Caco-2 (cell line): ENCODE measurements around the gene AGXT2. TPM values are rescaled to one million over a fixed set of nuclear protein-coding genes. Genes with fewer than 3 reads are reported as not detected.

Experiments used
- BruUV-seq: library from RNA; stranded (reverse); fragments of 400-500 nt; replicated peaks from 2 replicates; lab custom pipeline; 2021; lab: Mats Ljungman, UMichigan
- CTCF ChIA-PET: fragments of 300-600 bp; sonication (Branson Sonifier 250); formaldehyde crosslinking; loops from one replicate; lab custom pipeline; 2022; ENCODE audit warnings: antibody characterized with exemption; lab: Charles Lee
- POLR2A ChIA-PET: fragments of 300-600 bp; sonication (Branson Sonifier 250); formaldehyde crosslinking; loops from one replicate; lab custom pipeline; 2022; ENCODE audit warnings: antibody characterized with exemption; lab: Charles Lee
- DNase-seq, 2 experiments: peaks; one replicate each; pipeline versions ENCODE4 v3.0.0 to v3.0.0-alpha.2; 2020 to 2022
- H3K27me3 ChIP-seq: replicated peaks from 2 replicates; pipeline ENCODE4 v1.6.0; 2011; ENCODE audit warnings: low read length; ENCODE audit not compliant: control insufficient read depth, insufficient read depth
- H3K36me3 ChIP-seq: 2 replicates; pipeline ENCODE4 v1.5.1; 2011; ENCODE audit warnings: low read length; ENCODE audit not compliant: control insufficient read depth, insufficient read depth
- H3K4me1 ChIP-seq: fragments of 250-450 bp; sonication (Bioruptor Pico); 2 replicates; pipeline ENCODE4 v1.5.1; 2020; ENCODE audit warnings: mild to moderate bottlenecking
- H3K4me3 ChIP-seq: 2 replicates; pipeline ENCODE4 v1.5.1; 2011; ENCODE audit warnings: low read depth, mild to moderate bottlenecking, control low read depth, low read length
- H3K9me3 ChIP-seq: fragments of 250-450 bp; sonication (Bioruptor Pico); 2 replicates; pipeline ENCODE4 v1.5.1; 2020; ENCODE audit warnings: mild to moderate bottlenecking, moderate library complexity
- H3K27ac Mint-ChIP-seq: one replicate; pipeline ENCODE4 v1.8.0; 2022; ENCODE audit warnings: mixed read lengths; ENCODE audit not compliant: unreplicated experiment
- H3K27me3 Mint-ChIP-seq: one replicate; pipeline ENCODE4 v1.8.0; 2022; ENCODE audit warnings: mixed read lengths; ENCODE audit not compliant: insufficient read depth, unreplicated experiment
- H3K36me3 Mint-ChIP-seq: one replicate; pipeline ENCODE4 v1.8.0; 2022; ENCODE audit warnings: mild to moderate bottlenecking, mixed read lengths; ENCODE audit not compliant: insufficient read depth, unreplicated experiment
- H3K4me1 Mint-ChIP-seq: one replicate; pipeline ENCODE4 v1.8.0; 2022; ENCODE audit warnings: low read depth, mixed read lengths; ENCODE audit not compliant: unreplicated experiment
- H3K4me3 Mint-ChIP-seq: one replicate; pipeline ENCODE4 v1.8.0; 2022; ENCODE audit warnings: mild to moderate bottlenecking, moderate library complexity, mixed read lengths; ENCODE audit not compliant: unreplicated experiment
- H3K9me3 Mint-ChIP-seq: one replicate; pipeline ENCODE4 v1.8.0; 2022; ENCODE audit warnings: mixed read lengths; ENCODE audit not compliant: unreplicated experiment
- CTCF ChIP-seq, 2 experiments: fragments of 200-600 bp in 1 of 2; IDR thresholded peaks; 1 replicate in 1 of 2; 2 replicates in 1 of 2; pipeline versions ENCODE4 v1.5.1 to v1.8.0; 2011 to 2022; ENCODE audit warnings: antibody characterized with exemption in 1 of 2, control low read depth in 1 of 2, inconsistent platforms in 1 of 2, low read depth in 1 of 2, low read length in 1 of 2, mild to moderate bottlenecking in 1 of 2, moderate library complexity in 1 of 2; ENCODE audit not compliant: insufficient read depth in 1 of 2, severe bottlenecking in 1 of 2, unreplicated experiment in 1 of 2
- intact Hi-C: fragments of 100-400 bp; cut with micrococcal nuclease; formaldehyde crosslinking; loops from one replicate; pipeline ENCODE4 v1.10.0; 2022; ENCODE audit not compliant: unreplicated experiment
- total RNA-seq: library from RNA; stranded (reverse); gene quantifications from 2 replicates; pipeline ENCODE4 v1.2.3, GENCODE V29; 2022

Gene AGXT2
- total RNA-seq, 1 experiment from 2014 or later = not detected

GRCh38 chr5:34996261-34996660 is 51.5 kb downstream of the AGXT2 start:
- BruUV-seq = no TSS peak
- Histone ChIP-seq H3K4me3 (no peak overlapping the region), H3K9me3 (peaks cover 18% of the 10 kb centered on the region), H3K36me3 (no peaks in the 10 kb centered on the region), H3K27me3 (no peaks in the 10 kb centered on the region), H3K4me1 (peaks cover 26% of the 10 kb centered on the region)
- peaks cover 24% of the 10 kb centered on the region for H3K9me3 Mint-ChIP-seq
- H3K27ac Mint-ChIP-seq = no peak overlapping the region
- peaks cover 15% of the 10 kb centered on the region for H3K36me3 Mint-ChIP-seq
- no peaks in the 10 kb centered on the region for H3K27me3 Mint-ChIP-seq
- intact Hi-C loops = no loop called here
- CTCF ChIA-PET = no interaction called here
- no peak overlapping the region for H3K4me3 Mint-ChIP-seq
- DNase-seq = no peak
- H3K4me1 Mint-ChIP-seq = peaks cover 22% of the 10 kb centered on the region
- POLR2A ChIA-PET = no interaction called here
- TF ChIP-seq CTCF (IDR thresholded peaks at IDR 0.05; ENCODE audit: insufficient read depth in 1 of 2, low read depth in 1 of 2, low read length in 1 of 2, severe bottlenecking in 1 of 2, unreplicated experiment in 1 of 2) = no peak

GRCh38 chr5:34993951-34994350 is 53.8 kb downstream of the AGXT2 start:
- Mint-ChIP-seq H3K9me3 (peaks cover 24% of the 10 kb centered on the region), H3K4me3 (no peak overlapping the region), H3K27ac (no peak overlapping the region), H3K4me1 (peaks cover 22% of the 10 kb centered on the region), H3K36me3 (peaks cover 15% of the 10 kb centered on the region), H3K27me3 (no peaks in the 10 kb centered on the region)
- CTCF ChIA-PET = no interaction called here
- intact Hi-C loops = no loop called here
- H3K27me3 ChIP-seq = no peaks in the 10 kb centered on the region
- TF ChIP-seq CTCF (IDR thresholded peaks at IDR 0.05; ENCODE audit: insufficient read depth in 1 of 2, low read depth in 1 of 2, low read length in 1 of 2, severe bottlenecking in 1 of 2, unreplicated experiment in 1 of 2) = no peak
- peaks cover 31% of the 10 kb centered on the region for H3K4me1 ChIP-seq
- no peak for DNase-seq
- no peak overlapping the region for H3K4me3 ChIP-seq
- H3K9me3 ChIP-seq = peaks cover 18% of the 10 kb centered on the region
- no peaks in the 10 kb centered on the region for H3K36me3 ChIP-seq
- POLR2A ChIA-PET = no interaction called here
- BruUV-seq = no TSS peak

- no peaks in the 10 kb centered on the region for H3K36me3 ChIP-seq
- peaks cover 31% of the 10 kb centered on the region for H3K4me1 ChIP-seq
- Mint-ChIP-seq H3K36me3 (peaks cover 22% of the 10 kb centered on the region), H3K4me3 (peak overlapping the region; percentile 27), H3K4me1 (peaks cover 22% of the 10 kb centered on the region), H3K9me3 (peaks cover 47% of the 10 kb centered on the region), H3K27me3 (no peaks in the 10 kb centered on the region), H3K27ac (peak overlapping the region; percentile 66)
- no peak for TF ChIP-seq CTCF (IDR thresholded peaks at IDR 0.05; ENCODE audit: insufficient read depth in 1 of 2, low read depth in 1 of 2, low read length in 1 of 2, severe bottlenecking in 1 of 2, unreplicated experiment in 1 of 2)
- no peak overlapping the region for H3K4me3 ChIP-seq
- no TSS peak for BruUV-seq
- ChIA-PET POLR2A (no interaction called here), CTCF (no interaction called here)
- H3K27me3 ChIP-seq = no peaks in the 10 kb centered on the region
- peak; percentile 69 to 83 for DNase-seq
- H3K9me3 ChIP-seq = peaks cover 18% of the 10 kb centered on the region
- intact Hi-C loops = no loop called here
Measured at GRCh38 chr5:34991486-34992238, 56.1 kb downstream of the AGXT2 start.
